GM21528 (cell line): ENCODE measurements around the gene MRPL38.
A peak's percentile ranks its signal among the peaks of the same experiment; 100 is the strongest.
"Not testable (repeated sequence)": the region's sequence is repeated elsewhere in the genome, so short reads cannot be mapped to it uniquely, and the experiment has no call there.

Source experiments
- ATAC-seq: cut with Tn5 transposase; IDR thresholded peaks from one replicate; pipeline ENCODE4 v1.9.1; 2021; ENCODE audit warnings: mild to moderate bottlenecking, moderate library complexity; ENCODE audit not compliant: unreplicated experiment, low FRiP score

Gene MRPL38

DNA sequence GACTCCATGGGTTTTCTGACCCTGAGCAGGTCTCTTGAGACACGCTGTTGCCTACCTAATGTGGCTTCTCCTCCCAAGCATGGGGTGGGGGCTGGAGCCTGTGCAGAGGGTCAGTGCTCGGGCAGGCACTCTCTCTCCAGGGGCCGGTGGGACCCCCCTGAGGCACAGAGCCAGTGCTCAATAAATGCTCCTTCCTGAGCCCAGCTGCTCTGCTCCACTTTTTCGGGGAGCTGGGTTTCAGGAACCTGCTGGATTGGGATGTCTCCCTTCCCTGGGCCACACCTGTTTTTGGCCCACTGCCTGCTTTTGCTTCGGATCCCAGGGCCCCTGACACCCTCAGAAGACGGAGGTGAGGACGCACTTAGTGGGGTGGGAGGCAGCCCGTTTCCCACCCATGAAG lies 6.6 kb downstream of the MRPL38 start:
- ATAC-seq = no peak

DNA sequence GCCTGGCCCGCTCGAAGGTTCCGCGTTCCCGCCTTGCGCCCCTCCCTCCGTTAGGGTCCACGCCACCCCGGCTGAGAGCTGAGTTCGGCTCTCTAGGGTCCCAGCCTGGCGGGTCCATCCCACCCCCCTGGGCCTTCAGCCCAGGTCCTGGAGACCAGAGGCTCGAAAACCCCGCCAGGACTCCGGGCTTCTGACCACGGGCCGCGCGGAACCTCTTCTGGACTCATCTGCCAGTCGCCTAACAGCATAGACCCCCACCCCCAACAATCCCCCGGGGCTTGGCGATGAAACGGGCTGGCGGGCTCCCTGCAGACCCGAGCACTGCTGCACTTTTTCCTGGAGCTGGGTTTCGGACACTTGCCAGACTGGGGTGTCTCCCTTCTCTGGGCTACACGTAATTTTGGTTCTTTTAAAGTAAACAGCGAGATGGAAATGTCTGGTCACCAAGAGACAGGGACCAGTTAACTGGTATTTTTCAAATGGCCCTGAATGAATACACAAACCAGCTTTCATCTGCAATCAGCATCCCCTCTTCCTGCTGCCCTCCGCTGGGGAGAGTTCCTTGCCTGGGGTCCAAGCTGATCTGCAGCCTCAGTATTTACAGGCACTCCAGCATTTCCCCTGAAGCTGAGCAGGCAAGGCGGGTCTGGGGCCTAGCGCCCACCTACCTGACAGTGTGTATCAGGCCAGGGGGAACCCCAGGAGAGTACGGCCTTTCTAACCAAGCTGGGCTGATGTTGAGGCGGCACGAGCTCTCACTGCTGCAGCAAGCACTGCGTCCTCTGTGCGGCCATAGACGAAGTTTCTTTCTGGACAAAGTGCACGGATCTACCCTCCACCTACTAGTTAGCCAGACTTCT lies 7.3 kb downstream of the MRPL38 start:
- no peak for ATAC-seq

DNA sequence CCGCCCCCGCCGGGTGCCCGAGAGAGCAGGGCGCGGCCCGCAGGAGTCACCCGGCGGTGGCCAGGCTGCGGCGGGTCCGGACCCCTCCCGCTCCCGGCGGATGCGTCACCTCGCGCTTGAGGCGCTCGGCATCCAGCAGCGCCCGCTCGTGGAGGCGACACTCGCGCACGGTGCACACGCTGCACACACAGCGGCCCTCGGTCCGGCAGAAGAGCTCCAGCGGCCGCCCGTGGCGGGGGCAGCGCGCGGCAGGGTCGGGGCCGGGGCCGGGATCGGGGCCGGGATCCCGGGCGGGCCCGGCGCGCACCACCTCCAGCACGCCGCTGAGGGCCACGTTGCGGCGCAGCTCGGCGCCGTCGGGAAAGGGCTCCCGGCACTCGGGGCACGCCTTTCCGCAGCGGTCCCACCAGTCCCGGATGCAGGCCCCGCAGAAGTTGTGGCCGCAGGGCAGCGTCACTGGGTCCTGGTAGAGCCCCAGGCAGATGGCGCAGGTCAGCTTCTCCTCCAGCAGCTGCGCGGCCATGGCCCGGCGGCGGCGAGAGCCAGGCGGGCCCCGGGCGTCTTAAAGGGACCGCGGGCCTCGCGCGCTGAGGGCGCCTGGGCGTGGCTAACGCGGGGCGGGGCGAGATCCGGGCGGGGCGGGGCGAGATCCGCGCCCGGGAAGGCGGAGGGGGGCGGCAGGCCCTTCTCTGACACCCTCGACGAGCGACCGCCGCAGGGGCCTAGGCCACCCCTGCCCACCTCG lies 8.1 kb downstream of the MRPL38 start, which contains the start of gene TRIM65:
TRIM65 (minus strand) TSS at position 537 of the 745 bp plus-strand sequence; CDS start at position 523, 14 bp downstream.
- peak; percentile 57 for ATAC-seq

DNA sequence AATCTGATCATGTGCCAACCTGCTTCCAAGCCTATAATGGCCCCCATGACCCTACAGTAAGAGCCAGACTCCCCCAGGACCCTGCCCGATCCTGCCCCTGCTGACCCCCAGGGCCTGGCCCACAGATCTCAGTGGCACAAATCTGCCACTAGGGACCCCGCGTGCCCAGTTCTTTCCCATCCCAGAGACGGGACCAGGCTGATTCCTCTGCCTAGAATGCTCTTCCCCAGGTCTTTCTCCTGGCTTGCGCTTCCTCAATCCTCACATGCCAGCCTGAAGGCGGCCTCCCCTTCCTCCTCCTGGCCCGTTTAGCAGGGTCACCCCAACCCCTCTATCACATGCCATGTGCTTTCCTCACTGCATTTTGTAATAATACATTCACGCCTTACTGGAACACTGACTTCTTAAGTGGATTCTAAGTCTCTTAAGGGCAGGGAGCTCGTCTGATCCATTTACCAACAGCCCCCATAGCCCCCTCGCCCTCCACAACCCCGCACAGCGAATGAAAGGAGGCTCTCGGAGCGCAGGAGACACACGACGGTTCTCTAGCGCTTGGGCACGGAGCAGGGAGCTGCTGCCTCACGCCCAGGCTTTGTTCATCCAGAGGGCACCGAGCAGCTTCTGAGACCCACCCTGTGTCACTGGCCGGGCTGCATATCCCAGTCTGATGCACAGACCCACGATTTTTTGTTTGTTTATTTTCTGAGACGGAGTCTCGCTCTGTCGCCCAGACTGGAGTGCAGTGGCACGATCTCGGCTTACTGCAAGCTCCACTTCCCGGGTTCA lies 9.1 kb downstream of the MRPL38 start:
- no peak for ATAC-seq

DNA sequence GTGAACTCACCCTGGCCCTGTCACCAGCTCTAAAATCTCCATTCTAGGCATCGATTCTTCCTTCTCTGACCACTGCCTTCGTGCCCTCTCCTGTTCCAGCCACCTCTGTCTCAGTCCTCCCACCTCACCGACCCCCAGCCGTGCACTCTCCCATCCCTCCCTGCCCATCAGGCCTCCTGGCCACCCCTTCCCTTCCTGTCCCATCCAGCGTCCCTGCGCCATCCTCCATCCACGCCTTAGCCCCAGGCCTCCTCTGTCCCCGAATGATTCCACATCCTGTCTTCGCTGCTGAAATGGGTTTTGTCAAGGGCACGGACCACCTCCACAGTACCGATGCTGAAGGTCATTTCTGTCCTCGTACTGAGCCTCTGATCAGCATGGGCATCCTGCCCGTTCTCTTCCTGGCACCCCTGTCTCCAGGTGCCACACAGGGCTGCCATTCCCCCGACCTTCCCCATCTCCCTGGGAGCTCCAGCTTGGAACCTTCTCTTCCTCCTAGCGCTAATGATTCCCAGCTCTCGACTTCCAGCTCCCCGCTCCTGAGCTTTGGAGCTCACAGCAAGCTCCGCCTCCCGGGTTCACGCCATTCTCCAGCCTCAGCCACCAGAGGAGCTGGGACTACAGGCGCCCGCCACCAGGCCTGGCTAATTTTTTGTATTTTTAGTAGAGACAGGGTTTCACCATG lies 10.5 kb downstream of the MRPL38 start:
- no peak for ATAC-seq

DNA sequence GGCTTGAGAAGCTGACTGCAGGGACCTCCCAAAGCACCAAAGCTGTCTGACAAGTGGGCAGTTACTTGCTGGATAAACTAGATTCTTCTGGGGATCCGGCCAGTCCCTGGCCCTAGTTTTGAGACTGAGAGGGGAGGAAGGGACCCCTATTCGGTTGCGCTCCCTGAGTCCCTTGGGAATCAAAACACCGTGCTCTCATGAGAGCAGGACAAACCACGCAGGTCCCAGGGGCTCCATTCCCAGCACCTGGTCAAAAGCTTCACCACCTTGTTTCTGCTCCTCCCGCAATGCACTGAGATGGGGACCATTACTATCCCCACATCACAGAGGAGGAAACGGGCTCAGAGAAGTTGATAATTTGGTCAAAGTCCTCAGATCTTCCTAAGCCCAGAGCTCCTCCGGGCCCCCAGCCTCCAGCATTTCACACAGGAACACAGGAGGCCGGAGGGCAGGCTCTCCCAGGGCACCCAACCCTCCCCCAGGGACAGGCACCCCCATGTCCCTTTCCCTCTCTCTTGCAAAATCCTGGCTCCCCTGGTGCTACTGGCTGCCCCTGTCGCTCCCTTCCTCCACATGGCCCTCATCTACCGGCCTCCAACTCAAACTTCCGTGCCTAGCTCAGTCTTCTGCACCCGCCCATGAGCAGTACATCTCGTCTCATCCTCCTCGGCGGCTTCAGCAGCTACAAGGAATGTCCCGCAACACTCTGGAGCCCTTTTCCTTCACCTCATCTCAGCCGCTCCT lies 11.2 kb downstream of the MRPL38 start:
- ATAC-seq = no peak

DNA sequence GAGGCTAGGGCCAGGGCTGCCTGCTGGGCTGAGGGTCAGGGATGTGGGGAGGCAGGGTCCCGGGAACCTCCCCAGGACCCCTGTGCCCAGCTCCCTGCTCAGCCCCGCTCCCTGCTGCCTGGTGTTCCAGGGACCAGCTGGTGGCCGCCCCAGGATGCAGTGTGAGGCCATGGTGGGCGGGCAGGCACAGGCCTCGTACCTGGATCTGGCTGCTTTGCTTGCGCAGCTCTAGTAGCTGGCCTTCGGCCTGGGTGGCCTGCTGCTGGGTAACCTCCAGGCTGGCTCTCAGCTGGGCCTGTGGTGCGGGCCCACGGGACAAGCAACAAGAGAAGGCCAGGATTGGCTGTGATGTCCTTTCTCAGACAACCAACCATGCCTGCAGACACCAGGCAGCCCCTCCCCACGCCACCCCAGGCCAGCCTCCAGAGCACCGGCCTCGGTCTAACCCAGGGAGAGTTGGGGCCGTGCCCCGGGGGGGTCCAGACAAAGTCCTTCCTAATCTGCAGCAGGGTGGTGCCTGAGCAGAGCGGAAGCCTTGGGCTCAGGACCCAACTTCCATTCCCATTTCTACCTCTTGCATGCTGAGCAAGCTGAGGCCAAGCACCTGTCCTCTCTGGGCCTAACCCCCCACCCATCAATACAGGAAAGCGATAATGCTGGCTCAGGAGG lies 12.0 kb downstream of the MRPL38 start:
- no peak for ATAC-seq

DNA sequence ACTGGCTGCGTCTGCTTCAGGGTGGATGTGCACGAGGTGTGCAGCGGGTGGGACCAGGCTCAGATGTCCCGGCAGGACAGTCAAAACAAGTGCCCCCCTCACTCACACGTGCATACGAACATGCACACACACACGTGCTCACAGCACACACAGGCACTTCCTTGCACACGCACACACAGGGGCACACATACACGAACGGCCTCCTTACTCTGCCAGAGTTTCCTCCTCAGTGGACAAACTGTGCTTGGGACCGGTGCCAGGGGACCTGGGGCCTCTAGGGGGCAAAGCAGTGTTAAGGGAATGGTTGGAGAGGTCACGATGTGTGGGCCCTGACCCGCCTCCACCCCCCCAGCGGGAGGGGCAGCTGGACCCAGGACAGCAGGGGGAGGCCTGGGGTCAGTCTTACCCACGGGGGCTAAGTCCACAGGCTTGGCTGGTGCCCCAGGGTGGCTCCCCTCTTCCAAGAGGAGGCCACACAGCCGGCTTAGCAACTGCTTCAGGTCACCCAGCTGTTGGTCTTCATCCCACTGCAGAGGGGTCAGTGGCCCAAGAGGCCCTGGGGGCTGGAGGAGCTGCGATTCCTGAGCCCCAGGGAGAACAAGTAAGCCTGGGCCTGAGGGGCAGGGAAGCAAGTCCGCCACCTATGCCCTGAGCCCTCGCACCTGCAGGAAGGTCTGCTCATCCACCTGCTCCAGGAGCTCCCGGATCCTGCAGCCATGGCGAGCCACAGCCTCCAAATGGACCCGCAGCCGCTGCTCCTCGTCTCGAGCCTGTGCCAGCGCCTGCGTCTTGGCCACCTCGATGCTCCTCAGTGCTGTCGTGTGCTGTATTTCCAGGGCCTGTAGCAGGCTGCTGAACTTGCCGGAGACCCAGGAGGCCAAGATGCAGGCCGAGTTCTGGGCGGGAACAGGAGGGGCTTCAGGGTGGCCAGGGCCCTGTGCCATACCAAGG lies 12.8 kb downstream of the MRPL38 start:
- ATAC-seq = no peak

DNA sequence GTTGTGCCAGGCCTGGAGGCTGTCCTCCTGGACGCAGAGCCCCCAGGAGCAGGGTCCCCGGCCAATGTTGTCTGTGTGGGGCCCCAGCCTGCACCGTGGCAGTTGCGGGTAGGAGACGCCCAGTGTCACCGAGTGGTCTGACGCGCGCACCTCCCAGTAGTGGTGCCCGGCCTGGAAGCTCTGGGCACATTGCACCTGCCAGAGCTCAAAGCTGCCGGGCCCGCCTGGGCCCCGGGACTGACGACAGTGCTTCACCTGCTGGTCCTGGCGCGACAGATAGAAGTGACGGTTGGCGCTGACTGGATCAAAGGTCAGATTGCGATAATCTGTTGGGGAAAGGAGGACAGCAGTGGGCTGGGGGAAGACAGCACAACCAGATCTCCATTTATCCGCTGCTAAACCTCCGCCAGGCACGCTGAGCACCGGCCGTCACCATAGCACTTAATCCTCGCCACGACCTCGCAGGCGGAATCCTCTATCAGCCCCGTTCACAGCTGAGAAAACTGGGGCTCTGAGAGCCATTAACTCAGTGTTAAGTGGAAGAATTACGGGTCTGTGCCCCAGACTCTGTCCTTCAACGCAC lies 13.6 kb downstream of the MRPL38 start:
- ATAC-seq = no peak

DNA sequence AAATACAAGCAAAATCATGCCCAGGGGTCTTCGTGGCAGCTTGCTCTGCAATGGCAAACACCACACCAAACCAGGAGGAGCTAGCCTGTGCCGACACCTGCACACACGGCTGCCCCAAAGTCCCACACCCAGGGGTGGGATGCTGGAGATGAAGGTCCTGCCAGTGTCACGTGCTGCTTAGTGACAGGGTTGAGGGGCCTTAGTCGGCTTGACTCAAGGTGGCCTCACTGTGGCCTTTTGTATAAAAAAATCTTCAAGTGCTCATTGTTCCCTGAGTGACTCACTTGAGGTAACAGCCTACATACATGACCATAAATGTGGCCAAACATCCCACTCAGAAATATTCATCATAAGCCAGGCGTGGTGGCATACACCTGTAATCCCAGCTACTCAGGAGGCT lies 15.2 kb downstream of the MRPL38 start:
- ATAC-seq = no peak

DNA sequence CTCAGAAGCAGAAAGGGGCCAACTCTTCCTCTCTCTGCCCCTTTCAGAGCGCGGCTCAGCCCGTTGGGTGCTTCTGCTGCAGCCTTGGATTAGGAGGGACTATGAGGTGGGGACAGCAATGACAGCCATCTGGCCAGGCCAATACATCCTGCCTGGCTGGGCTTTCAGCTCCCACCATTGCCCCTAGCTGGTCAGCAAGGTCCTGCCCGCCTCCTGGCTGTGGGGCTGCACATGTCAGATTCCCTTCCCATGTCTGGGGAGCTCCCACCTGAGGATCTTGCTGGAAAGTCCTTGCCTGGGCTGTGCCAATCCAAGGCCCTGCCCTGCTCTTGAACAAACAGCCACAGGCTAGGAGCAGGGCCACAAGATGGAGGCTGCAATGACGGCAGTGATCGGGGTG lies 16.2 kb downstream of the MRPL38 start:
- no peak for ATAC-seq

DNA sequence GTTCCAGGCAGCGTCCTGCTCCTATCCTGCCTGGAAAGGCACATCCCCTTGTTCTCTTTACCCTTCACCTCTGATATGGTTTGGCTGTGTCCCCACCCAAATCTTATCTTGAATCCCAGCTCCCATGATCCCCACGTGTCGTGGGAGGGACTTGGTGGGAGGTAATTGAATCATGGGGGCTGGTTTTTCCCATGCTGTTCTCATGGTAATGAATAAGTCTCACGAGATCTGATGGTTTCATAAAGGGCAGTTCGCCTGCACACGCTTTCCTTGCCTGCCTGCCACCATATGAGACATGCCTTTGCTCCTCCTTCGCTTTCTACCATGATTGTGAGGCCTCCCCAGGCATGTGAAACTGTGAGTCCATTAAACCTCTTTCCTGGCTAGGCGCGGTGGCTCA lies 18.8 kb downstream of the MRPL38 start:
- ATAC-seq = not testable (repeated sequence)

DNA sequence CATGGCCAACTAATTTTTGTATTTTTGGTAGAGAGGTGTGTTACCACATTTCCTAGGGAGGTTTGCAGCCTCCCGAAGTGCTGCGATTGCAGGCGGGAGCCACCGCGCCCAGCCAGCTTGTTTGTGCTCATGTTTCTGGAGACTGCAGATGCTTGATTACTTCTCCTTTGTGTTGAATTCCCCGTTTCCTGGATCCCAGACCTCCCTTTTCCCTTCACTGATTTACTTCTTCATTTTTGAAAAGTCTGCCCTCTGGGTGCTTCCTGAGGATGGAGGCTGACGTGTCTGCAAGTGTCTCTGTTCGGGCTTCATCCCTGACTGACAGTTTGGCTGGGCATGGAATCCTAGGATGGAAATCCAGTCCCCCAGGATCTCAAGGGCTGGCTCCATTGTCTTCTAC lies 19.3 kb downstream of the MRPL38 start:
- no peak for ATAC-seq

DNA sequence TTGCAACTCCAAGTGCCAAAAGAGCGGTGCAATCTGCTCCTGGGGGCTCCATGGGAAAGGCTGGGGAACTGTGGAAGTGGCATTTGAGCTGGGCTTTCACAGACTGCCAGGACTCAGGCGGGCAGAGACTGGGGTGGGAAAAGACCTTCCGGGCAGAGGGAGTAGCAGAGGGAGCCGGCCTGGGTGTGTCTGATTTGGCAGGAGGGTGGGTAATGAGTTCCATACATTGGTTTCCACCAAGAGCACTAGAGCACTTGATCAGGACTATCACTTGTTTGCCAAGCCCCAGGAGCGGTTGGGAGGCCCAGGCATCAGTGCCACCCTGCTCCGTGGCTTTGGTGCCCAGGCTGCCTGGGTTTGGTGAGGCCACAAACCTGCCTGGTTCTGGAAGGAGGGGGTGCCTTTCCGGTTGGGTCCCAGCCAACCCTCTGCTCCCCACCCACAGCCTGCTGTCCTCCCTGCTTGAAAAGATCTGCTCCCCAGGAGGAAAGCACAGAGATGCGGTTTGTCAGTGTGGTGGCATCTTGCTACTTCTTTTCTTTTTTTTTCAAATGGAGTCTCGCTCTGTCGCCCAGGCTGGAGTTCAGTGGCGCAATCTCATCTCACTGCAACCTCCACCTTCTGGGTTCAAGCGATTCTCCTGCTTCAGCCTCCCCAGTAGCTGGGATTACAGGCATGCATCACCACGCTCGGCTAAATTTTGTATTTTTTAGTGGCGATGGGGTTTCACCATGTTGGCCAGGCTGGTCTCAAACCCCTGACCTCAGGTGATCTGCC lies 22.8 kb downstream of the MRPL38 start:
- no peak for ATAC-seq

DNA sequence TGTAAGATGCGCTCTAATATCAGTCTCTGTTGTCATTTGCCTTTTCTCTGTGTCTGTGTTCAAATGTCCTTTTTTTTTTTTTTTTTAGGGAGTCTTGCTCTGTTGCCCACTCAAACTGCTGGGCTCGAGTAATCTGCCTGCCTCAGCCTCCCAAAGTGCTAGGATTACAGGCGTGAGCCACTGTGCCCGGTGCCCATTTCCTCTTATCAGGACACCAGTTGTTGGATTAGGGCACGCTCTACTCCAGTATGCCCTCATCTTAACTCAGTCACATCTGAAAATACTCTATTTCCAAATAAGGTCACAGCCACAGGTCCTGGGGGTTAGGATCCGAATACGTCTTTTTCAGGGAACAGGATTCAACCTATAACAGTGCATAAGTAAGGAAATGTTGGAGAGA lies 24.4 kb downstream of the MRPL38 start:
- no peak for ATAC-seq

DNA sequence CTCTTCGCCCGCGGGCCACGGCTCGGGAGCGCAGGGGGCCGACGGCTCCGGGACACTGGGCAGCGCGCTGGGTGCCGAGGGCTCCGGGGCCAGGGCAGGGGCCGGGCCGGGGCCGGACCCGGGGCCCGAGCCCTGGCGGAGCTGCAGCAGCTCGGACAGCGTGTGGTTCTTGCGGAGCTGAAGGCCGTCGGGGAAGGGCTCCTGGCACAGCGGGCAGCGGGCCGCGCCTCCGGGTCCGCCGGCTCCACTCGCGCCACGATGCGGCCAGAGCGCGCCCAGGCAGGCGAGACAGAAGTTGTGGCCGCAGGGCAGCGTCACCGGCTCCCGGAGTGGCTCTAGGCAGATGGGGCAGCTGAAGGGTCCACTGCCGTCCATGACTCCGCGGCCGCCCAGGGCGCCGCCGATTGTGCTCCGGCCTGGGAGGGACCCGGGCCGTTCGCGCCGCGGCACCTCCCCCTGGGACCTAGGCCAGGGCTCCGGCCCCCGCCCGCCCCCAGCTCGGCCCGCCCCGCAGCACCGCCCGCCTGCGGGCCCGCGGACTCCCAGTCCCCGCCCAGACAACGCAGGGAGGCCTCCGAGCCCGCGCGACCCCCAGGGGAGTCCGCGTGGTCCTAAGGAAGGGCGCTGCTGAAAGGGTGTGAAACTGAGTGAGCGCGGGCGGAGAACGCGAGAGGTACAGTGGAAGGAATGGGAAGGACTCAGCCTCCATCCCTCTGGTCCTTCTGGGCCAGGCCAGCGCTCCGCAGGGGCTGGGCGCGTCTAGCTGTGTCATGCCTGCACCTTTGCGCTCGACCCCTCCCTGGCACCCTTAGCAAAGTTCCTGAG lies 26.3 kb downstream of the MRPL38 start, which contains the start of gene TRIM47:
TRIM47 (minus strand) TSS at position 408 of the 825 bp plus-strand sequence; CDS start at position 375, 33 bp downstream.
- ATAC-seq = no peak
